WTC11 (cell line): ENCODE measurements around the gene FBN3. TPM values are rescaled to one million over a fixed set of nuclear protein-coding genes. Genes with fewer than 3 reads are reported as not detected.

Source experiments
- ATAC-seq: fragments of 200-7000 bp; cut with Tn5 transposase; 2 replicates; pipeline ENCODE4 v1.10.0; 2021; ENCODE audit warnings: mild to moderate bottlenecking, moderate library complexity
- CTCF ChIA-PET: fragments of 300-600 bp; sonication (Branson Sonifier 250); formaldehyde crosslinking; loops from one replicate; lab custom pipeline; 2021; ENCODE audit warnings: antibody characterized with exemption; lab: Charles Lee
- POLR2A ChIA-PET: fragments of 350-600 bp; sonication (Branson Sonifier 250); formaldehyde crosslinking; loops from one replicate; lab custom pipeline; 2021; ENCODE audit warnings: antibody characterized with exemption; lab: Charles Lee
- DNase-seq: peaks from one replicate; pipeline ENCODE4 v3.0.0; 2021; ENCODE audit warnings: low spot score
- H3K27ac Mint-ChIP-seq: 2 replicates; pipeline ENCODE4 v1.8.0; 2021; ENCODE audit warnings: mixed read lengths
- H3K27me3 Mint-ChIP-seq: 2 replicates; pipeline ENCODE4 v1.8.0; 2021; ENCODE audit warnings: low read depth, mild to moderate bottlenecking, moderate library complexity, mixed read lengths
- H3K36me3 Mint-ChIP-seq: 2 replicates; pipeline ENCODE4 v1.8.0; 2021; ENCODE audit warnings: mixed read lengths
- H3K4me1 Mint-ChIP-seq: 2 replicates; pipeline ENCODE4 v1.8.0; 2022; ENCODE audit warnings: mixed read lengths
- H3K4me3 Mint-ChIP-seq: 2 replicates; pipeline ENCODE4 v1.8.0; 2021; ENCODE audit warnings: mild to moderate bottlenecking, moderate library complexity, mixed read lengths
- H3K9me3 Mint-ChIP-seq: 2 replicates; pipeline ENCODE4 v1.8.0; 2021; ENCODE audit warnings: mixed read lengths
- ATF1 ChIP-seq: sonication (generic); formaldehyde crosslinking; IDR thresholded peaks from 2 replicates; pipeline ENCODE4 v1.8.1; 2023; ENCODE audit warnings: mild to moderate bottlenecking, moderate library complexity, missing genetic modification reagents
- CBFB ChIP-seq: sonication (generic); formaldehyde crosslinking; IDR thresholded peaks from 2 replicates; pipeline ENCODE4 v1.8.1; 2022; ENCODE audit warnings: mild to moderate bottlenecking, low read depth, missing genetic modification reagents
- FOXP1 ChIP-seq: sonication (generic); formaldehyde crosslinking; IDR thresholded peaks from 2 replicates; pipeline ENCODE4 v1.8.0; 2022; ENCODE audit warnings: missing genetic modification reagents, mild to moderate bottlenecking, moderate library complexity, borderline replicate concordance
- GABPB1 ChIP-seq: sonication (generic); formaldehyde crosslinking; IDR thresholded peaks from 2 replicates; pipeline ENCODE4 v1.8.1; 2023; ENCODE audit warnings: mild to moderate bottlenecking, missing genetic modification reagents
- IRF2 ChIP-seq: sonication (generic); formaldehyde crosslinking; IDR thresholded peaks from 2 replicates; pipeline ENCODE4 v1.8.0; 2022; ENCODE audit warnings: low read depth, missing genetic modification reagents, borderline replicate concordance
- TCF7 ChIP-seq: sonication (generic); formaldehyde crosslinking; IDR thresholded peaks from 2 replicates; pipeline ENCODE4 v1.8.0; 2022; ENCODE audit warnings: mild to moderate bottlenecking, low read depth, missing genetic modification reagents, moderate library complexity
- ZBTB21 ChIP-seq: sonication (generic); formaldehyde crosslinking; IDR thresholded peaks from 2 replicates; pipeline ENCODE4 v1.8.1; 2023; ENCODE audit warnings: mild to moderate bottlenecking, missing genetic modification reagents, borderline replicate concordance
- ZNF317 ChIP-seq: sonication (generic); formaldehyde crosslinking; IDR thresholded peaks from 2 replicates; pipeline ENCODE4 v1.8.1; 2023; ENCODE audit warnings: low read depth, mild to moderate bottlenecking, moderate library complexity, missing genetic modification reagents, borderline replicate concordance
- ZNF416 ChIP-seq: fragments of 250-450 bp; sonication (Bioruptor Pico); IDR thresholded peaks from 2 replicates; pipeline ENCODE4 v1.9.0; 2021; ENCODE audit warnings: mild to moderate bottlenecking, inconsistent platforms
- total RNA-seq: library from RNA; stranded (reverse); gene quantifications from 3 replicates; pipeline ENCODE4 v1.2.3, GENCODE V29; 2021
- TF ChIP-seq, protein P1 (sequence below): sonication (generic); formaldehyde crosslinking; conservative IDR thresholded peaks from 2 replicates; pipeline ENCODE4 v1.8.1; 2022; ENCODE audit warnings: mild to moderate bottlenecking, missing genetic modification reagents
- TF ChIP-seq, protein P2 (sequence below): sonication (generic); formaldehyde crosslinking; IDR thresholded peaks from 2 replicates; pipeline ENCODE4 v1.8.1; 2022; ENCODE audit warnings: missing genetic modification reagents, borderline replicate concordance
- TF ChIP-seq, protein P3 (sequence below): sonication (generic); formaldehyde crosslinking; IDR thresholded peaks from 2 replicates; pipeline ENCODE4 v1.8.0; 2022; ENCODE audit warnings: mild to moderate bottlenecking, missing genetic modification reagents
- TF ChIP-seq, protein P4 (sequence below): sonication (generic); formaldehyde crosslinking; IDR thresholded peaks from 2 replicates; pipeline ENCODE4 v1.8.0; 2022; ENCODE audit warnings: mild to moderate bottlenecking, missing genetic modification reagents

Gene FBN3
- total RNA-seq, 1 experiment from 2014 or later, result 54.8 TPM

DNA sequence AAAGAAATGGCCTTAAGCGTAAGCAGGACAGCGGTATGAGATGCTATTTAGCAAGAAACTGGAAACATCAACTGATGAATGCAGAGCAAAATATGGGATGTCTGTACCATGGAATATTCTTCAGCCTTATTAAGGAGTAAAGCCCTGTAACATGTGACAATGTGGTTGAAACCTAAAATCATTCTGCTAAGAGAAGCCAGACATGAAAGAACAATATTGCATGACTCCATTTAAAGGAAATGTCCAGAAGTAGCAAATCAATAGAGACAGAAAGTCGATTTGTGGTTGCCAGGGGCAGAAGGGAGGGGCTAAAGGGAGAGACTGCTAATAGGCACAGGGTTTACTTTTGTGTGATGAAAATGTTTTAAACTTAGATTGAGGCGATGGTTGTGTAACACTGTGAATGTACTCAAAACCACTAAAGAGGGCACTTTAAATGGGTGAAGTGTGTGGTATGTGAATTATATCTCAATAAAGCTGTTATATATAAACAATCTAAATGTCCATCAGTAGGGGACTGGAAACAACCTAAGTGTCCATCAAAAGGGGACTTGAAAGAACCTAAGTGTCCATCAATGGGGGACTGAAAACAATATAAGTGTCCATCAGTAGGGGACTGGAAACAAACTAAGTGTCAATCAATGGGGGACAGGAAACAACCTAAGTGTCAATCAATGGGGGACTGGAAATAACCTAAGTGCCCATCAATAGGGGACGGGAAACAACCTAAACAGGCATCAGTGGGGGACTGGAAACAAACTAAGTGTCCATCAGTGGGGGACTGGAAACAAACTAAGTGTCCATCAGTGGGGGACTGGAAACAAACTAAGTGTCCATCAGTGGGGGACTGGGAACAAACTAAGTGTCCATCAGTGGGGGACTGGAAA, 51.5 kb downstream of the FBN3 start (continued):
- TF ChIP-seq, protein P1, sequence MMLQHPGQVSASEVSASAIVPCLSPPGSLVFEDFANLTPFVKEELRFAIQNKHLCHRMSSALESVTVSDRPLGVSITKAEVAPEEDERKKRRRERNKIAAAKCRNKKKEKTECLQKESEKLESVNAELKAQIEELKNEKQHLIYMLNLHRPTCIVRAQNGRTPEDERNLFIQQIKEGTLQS, result no peak
- no peak for TF ChIP-seq ATF1 (CRISPR knock-in tag)
- TF ChIP-seq, protein P2, sequence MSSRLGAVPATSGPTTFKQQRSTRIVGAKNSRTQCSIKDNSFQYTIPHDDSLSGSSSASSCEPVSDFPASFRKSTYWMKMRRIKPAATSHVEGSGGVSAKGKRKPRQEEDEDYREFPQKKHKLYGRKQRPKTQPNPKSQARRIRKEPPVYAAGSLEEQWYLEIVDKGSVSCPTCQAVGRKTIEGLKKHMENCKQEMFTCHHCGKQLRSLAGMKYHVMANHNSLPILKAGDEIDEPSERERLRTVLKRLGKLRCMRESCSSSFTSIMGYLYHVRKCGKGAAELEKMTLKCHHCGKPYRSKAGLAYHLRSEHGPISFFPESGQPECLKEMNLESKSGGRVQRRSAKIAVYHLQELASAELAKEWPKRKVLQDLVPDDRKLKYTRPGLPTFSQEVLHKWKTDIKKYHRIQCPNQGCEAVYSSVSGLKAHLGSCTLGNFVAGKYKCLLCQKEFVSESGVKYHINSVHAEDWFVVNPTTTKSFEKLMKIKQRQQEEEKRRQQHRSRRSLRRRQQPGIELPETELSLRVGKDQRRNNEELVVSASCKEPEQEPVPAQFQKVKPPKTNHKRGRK (CRISPR knock-in tag), result no peak
- TF ChIP-seq CBFB (CRISPR knock-in tag), result no peak

DNA sequence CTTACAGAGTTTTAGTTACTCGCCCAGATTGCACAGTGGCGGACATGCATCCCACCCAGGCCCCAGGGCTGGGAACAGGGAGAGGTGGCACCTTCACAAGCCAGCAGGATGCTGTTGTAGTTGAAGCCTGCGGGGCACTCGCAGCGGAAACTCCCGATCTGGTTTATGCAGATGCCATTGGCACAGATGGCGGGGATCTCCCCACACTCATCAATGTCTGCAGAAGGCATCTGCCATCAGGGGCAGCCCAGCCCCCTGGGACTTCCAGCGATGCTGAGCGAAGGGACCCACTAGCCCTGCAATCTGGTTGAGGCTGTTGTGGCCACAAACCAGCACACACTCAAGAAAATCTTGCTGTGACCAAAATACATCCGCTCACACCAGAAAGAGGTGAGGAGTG, 52.2 kb downstream of the FBN3 start:
- Mint-ChIP-seq H3K27ac (no peak overlapping the region), H3K9me3 (peaks cover 42% of the 10 kb centered on the region), H3K27me3 (no peaks in the 10 kb centered on the region), H3K36me3 (peaks cover 68% of the 10 kb centered on the region), H3K4me3 (no peak overlapping the region), H3K4me1 (no peaks in the 10 kb centered on the region)
- DNase-seq (no peak), ATAC-seq (no peak)
- ChIA-PET CTCF (interaction anchor here (1.6 to 2.1 kb wide), 3 partner anchors 91 to 153 kb away, joined by 3 to 8 read pairs (median 7); no protein-coding TSS in a partner anchor), POLR2A (no interaction called here)
- TF ChIP-seq, protein P3, sequence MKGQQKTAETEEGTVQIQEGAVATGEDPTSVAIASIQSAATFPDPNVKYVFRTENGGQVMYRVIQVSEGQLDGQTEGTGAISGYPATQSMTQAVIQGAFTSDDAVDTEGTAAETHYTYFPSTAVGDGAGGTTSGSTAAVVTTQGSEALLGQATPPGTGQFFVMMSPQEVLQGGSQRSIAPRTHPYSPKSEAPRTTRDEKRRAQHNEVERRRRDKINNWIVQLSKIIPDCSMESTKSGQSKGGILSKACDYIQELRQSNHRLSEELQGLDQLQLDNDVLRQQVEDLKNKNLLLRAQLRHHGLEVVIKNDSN (CRISPR knock-in tag), result no peak
- TF ChIP-seq IRF2 (CRISPR knock-in tag), result no peak
- no peak for TF ChIP-seq TCF7 (CRISPR knock-in tag)
- TF ChIP-seq, protein P4, sequence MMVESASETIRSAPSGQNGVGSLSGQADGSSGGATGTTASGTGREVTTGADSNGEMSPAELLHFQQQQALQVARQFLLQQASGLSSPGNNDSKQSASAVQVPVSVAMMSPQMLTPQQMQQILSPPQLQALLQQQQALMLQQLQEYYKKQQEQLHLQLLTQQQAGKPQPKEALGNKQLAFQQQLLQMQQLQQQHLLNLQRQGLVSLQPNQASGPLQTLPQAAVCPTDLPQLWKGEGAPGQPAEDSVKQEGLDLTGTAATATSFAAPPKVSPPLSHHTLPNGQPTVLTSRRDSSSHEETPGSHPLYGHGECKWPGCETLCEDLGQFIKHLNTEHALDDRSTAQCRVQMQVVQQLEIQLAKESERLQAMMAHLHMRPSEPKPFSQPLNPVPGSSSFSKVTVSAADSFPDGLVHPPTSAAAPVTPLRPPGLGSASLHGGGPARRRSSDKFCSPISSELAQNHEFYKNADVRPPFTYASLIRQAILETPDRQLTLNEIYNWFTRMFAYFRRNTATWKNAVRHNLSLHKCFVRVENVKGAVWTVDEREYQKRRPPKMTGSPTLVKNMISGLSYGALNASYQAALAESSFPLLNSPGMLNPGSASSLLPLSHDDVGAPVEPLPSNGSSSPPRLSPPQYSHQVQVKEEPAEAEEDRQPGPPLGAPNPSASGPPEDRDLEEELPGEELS (CRISPR knock-in tag), result no peak
- TF ChIP-seq ZNF416, result no peak
- TF ChIP-seq ZBTB21, result no peak
- no peak for TF ChIP-seq FOXP1

DNA sequence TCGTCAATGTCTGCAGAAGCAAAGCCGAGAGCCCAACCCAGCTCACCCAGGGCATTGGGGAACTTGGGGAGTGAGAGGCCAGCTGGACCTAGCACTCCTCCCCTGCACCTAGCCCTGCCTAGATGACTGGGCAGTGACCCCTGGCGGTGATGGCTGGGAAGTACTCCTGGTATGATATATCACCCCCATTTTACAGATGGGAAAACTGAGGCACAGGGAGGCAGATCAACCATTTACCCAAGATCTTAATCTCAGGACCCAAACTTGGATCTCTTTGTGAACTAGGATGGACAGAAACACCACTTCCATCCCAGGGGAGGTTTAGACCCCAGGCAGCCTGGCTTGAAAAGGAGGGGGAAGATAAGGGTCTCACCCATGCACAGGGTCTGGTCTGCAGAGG, 53.3 kb downstream of the FBN3 start:
- TF ChIP-seq, protein P3 (CRISPR knock-in tag), result no peak
- TF ChIP-seq ZNF317 (CRISPR knock-in tag), result no peak
- TF ChIP-seq GABPB1 (CRISPR knock-in tag), result no peak
- TF ChIP-seq, all 79 proteins: peak for 0
- CTCF ChIA-PET, result interaction anchor here (0.9 to 2.1 kb wide), 4 partner anchors 90 to 153 kb away, joined by 3 to 8 read pairs (median 5); partner anchors contain the start of gene TIMM44
- DNase-seq (no peak), ATAC-seq (no peak)
- Mint-ChIP-seq H3K36me3 (peaks cover 73% of the 10 kb centered on the region), H3K4me3 (no peak overlapping the region), H3K9me3 (peaks cover 42% of the 10 kb centered on the region), H3K27me3 (no peaks in the 10 kb centered on the region), H3K27ac (no peak overlapping the region), H3K4me1 (no peaks in the 10 kb centered on the region)
- POLR2A ChIA-PET, result no interaction called here
